ENCODE measurements around the gene LRCH1. TPM values are rescaled to one million over a fixed set of nuclear protein-coding genes. Genes with fewer than 3 reads are reported as not detected.

LRCH1 gene
- polyA plus RNA-seq, 1 donor (not counting 4 experiments of a cell fraction or from before 2014, with no cell fraction given): 16.2 TPM

GRCh38 chr13:46553886-46554858 is 1.2 kb downstream of the LRCH1 start:
- TF ChIP-seq CTCF (optimal IDR thresholded peaks at IDR 0.05 in 1 of 3, IDR thresholded peaks at IDR 0.05 in 1 of 3, conservative IDR thresholded peaks at IDR 0.05 in 1 of 3; ENCODE audit: extremely low read depth in 1 of 3, insufficient read depth in 2 of 3, low read length in 3 of 3) (peak in 2 of 3 experiments; percentile 5 to 18), EZH2 (IDR thresholded peaks at IDR 0.05; ENCODE audit: low read length) (no peak)
- Histone ChIP-seq H3K4me3 (ENCODE audit: control insufficient read depth in 2 of 3, extremely low read depth in 1 of 3, insufficient read depth in 2 of 3, low read depth in 1 of 3, low read length in 3 of 3) (peak overlapping the region; percentile 79 to 99 (median 93)), H2AFZ (ENCODE audit: control insufficient read depth, low read length) (peak overlapping the region; percentile 67), H3K27me3 (ENCODE audit: control insufficient read depth, extremely low read depth, insufficient read depth, low read length) (no peaks in the 10 kb centered on the region), H3K9me3 (ENCODE audit: control insufficient read depth, low read depth, low read length) (no peaks in the 10 kb centered on the region), H3K9me1 (ENCODE audit: control insufficient read depth, extremely low read depth, insufficient read depth, low read length) (peaks cover 2% of the 10 kb centered on the region), H3K36me3 (ENCODE audit: control insufficient read depth in 2 of 2, extremely low read depth in 1 of 2, insufficient read depth in 2 of 2, low read length in 2 of 2) (no peaks in the 10 kb centered on the region), H3K27ac (ENCODE audit: control insufficient read depth, insufficient read depth, low read length) (peak overlapping the region; percentile 92), H3K9ac (ENCODE audit: control insufficient read depth, extremely low read depth, insufficient read depth, low read length) (peak overlapping the region; percentile 93), H3K4me1 (ENCODE audit: control insufficient read depth, extremely low read depth, insufficient read depth, low read length) (peaks cover 31% of the 10 kb centered on the region), H3K4me2 (ENCODE audit: control insufficient read depth, extremely low read depth, insufficient read depth, low read depth, low read length) (peak overlapping the region; percentile 81), H4K20me1 (ENCODE audit: control insufficient read depth, extremely low read depth, insufficient read depth, low read length) (peaks cover 11% of the 10 kb centered on the region), H3K79me2 (ENCODE audit: control insufficient read depth, insufficient read depth, low read length) (peaks cover 56% of the 10 kb centered on the region)
- dilution Hi-C loops (cut with MboI; ENCODE audit: extremely low pct_ligation_motif_present, low sequenced_read_pairs): no loop called here
- peak; percentile 69 for DNase-seq (ENCODE audit: low read depth, low spot score)
- peak; percentile 74 for FAIRE-seq

DNA sequence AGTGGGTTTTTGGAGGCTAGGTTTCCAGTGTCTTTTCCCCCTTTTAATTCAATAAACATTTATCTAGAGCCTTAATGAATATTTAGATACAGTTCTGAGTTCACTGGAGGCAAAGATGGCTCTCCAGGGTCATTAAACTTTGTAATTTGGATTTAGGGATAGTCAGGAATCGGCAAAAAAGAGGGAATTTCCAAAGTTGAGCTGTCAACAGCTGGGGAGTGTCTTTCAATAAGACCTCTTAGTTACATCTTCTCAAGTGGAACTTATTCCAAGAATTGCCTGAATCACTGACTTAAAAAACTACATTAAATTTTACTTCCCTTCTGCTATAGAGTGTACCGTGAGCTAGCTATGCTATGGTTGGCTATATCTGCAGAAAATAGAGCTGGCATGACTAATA is 2.0 kb downstream of the LRCH1 start:
- Histone ChIP-seq H3K9me3 (ENCODE audit: control insufficient read depth, low read depth, low read length) (no peaks in the 10 kb centered on the region), H3K4me3 (ENCODE audit: control insufficient read depth in 2 of 3, extremely low read depth in 1 of 3, insufficient read depth in 2 of 3, low read depth in 1 of 3, low read length in 3 of 3) (peak overlapping the region; percentile 79 to 99 (median 93)), H3K79me2 (ENCODE audit: control insufficient read depth, insufficient read depth, low read length) (peaks cover 62% of the 10 kb centered on the region), H2AFZ (ENCODE audit: control insufficient read depth, low read length) (no peak overlapping the region), H3K4me1 (ENCODE audit: control insufficient read depth, extremely low read depth, insufficient read depth, low read length) (peaks cover 39% of the 10 kb centered on the region), H3K9me1 (ENCODE audit: control insufficient read depth, extremely low read depth, insufficient read depth, low read length) (peaks cover 2% of the 10 kb centered on the region), H3K27ac (ENCODE audit: control insufficient read depth, insufficient read depth, low read length) (peak overlapping the region; percentile 92), H3K4me2 (ENCODE audit: control insufficient read depth, extremely low read depth, insufficient read depth, low read depth, low read length) (peak overlapping the region; percentile 81), H4K20me1 (ENCODE audit: control insufficient read depth, extremely low read depth, insufficient read depth, low read length) (peaks cover 14% of the 10 kb centered on the region), H3K36me3 (ENCODE audit: control insufficient read depth in 2 of 2, extremely low read depth in 1 of 2, insufficient read depth in 2 of 2, low read length in 2 of 2) (no peaks in the 10 kb centered on the region), H3K9ac (ENCODE audit: control insufficient read depth, extremely low read depth, insufficient read depth, low read length) (peak overlapping the region; percentile 93), H3K27me3 (ENCODE audit: control insufficient read depth, extremely low read depth, insufficient read depth, low read length) (no peaks in the 10 kb centered on the region)
- dilution Hi-C loops (cut with MboI; ENCODE audit: extremely low pct_ligation_motif_present, low sequenced_read_pairs): no loop called here
- FAIRE-seq: no peak
- no peak for DNase-seq (ENCODE audit: low read depth, low spot score)
- TF ChIP-seq CTCF (optimal IDR thresholded peaks at IDR 0.05 in 1 of 3, IDR thresholded peaks at IDR 0.05 in 1 of 3, conservative IDR thresholded peaks at IDR 0.05 in 1 of 3; ENCODE audit: extremely low read depth in 1 of 3, insufficient read depth in 2 of 3, low read length in 3 of 3) (no peak), EZH2 (IDR thresholded peaks at IDR 0.05; ENCODE audit: low read length) (no peak)
